ENCODE measurements around the gene VAV2.

The VAV2 gene

DNA sequence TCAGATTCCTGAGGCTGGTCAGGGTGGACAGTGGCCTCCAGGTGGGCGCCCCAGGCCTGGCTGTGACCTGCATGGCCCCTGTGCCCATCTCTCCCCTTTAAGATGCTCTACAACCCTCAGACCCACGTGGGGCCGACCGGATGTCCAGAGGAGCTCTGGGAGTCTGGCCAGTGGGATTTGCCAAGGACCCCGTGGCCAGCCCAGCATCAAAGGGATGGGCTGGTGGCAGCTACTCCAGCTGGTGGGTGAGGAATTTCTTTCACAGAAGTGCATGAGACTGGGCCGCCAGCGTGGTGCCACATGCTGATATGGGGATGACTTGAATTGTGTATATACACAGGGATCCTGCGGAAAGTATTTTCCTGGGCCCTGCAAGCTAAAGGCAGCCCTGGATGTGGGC, 159.2 kb downstream of the VAV2 start:
- DNase-seq: no peak

DNA sequence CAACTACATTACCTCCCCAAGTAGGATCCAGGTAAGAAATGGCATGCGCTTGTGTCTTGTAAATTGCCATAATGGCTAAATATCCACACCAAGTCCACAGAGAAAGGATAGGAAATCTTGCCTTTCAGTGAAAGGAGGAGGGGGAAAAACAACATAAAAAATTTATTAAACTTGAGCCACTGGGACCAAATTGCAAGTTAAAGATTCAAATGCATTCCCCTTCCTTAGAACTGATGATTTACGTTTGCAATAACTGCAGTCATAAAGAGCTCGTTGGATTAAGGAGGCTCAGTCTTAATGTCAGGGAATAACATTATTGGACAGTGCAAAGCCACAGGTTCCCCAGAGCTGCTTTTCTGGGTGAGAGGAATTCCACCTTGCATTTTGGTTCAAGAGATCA, 161.4 kb downstream of the VAV2 start:
- DNase-seq: no peak

DNA sequence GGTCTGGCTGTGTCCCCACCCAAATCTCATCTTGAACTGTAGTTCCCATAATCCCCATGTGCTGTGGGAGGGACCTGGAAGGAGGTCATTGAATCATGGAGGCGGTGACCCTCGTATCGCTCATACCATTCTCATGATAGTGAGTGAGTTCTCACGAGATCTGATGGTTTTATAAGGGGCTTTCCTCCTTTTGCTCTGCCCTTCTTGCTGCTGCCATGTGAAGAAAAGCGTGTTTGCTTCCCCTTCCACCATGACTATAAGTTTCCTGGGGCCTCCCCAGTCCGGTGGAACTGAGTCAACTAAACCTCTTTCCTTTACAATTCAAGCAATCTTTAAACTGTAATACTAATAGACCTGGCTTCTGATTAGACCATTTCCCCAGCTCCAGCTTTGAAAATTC, 161.8 kb downstream of the VAV2 start:
- no peak for DNase-seq

DNA sequence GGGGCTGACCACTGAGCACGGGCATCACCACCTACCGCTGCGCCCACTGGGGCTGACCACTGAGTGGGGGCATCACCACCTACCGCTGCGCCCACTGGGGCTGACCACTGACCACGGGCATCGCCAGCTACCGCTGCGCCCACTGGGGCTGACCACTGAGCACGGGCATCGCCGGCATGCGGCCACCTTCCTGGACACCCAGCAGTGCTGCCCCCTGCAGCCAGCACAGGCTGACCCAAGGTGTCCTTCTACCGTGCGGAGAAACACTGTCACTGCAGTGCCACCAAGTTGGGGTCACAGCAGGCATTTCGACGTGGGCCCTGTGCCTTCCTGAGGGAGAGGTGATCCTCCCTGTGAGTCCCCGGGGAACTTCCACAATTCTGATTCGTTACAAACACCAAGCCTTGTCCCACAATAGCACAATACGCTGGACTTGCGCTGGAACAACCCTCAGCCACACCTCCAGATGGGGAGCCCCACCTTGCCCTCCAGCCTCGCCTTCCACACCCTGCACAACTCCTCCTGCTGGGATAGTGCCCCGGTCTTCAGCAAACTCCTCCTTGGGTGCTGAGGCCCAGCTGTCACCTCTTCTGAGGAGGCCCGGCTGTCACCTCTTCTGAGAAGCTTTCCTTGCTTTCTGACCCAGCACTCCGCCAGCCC, 163.7 kb downstream of the VAV2 start:
- DNase-seq: no peak

DNA sequence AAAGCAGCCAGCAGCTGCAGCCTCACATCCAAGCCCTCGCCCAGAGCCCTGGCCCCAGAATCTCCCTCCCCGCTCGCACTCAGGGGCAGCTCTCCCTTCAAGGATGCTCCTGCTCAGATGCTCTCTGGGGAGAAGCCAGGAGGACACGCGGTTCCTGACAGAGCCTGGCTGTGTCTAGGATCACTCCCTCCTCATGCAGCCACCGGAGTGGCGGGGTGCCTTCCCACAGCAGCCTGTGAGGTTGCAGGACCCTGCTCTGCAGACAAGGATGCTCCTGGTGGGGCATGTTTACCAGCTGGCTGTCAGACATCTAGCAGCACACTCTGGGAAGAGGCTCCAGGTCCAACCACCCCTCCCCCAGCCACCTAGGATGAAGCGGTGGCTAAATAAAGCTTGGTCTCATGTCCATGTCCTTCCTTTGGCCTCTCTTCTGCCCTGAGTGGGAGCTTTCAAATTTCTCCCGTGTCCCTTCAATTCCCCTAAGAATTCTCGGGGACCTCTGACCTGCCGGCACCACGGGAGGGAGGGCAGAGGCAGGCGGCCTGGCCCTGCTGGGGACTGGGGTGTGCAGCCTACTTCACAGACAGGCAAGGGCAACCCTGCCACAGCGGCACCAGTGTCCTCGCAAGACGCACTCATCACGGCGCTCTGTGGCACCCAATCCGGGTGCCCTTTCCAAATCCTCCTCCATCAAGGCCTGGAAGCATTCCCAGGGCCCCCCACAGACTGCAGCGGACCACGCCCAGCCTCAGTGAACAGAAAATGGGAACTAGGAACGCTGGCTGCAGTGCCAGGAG, 165.6 kb downstream of the VAV2 start:
- DNase-seq: peak; percentile 54

DNA sequence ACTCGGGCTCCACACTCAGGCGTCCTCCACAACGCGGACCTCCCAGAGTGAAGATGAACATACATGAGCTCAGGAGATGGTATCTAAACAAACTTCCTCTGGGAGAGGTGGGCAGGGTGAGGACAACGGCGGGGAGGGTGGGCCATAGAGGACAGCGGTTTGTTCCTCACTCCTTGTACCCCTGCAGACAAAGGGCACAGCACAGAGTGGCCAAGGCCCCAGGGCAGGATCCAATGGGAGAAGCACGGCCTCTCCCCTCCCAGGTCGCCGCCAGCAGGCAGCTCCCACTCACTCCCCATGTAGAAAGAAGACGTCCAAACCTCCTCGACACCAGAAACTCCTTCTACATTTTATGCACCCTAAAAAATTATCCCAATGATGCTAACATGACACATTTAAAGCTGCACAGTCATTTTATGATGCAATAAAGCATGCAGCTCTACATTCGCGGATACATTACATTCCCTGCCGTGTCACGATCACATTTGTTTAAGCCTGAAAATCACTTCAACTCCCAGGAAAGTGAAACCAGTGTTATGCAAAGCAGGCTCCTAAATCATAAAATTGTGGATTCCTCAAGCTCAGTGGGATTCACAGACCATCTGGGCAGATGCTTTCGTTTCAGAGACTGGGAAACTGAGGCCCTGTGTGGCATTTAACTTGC, 166.4 kb downstream of the VAV2 start:
- no peak for DNase-seq

DNA sequence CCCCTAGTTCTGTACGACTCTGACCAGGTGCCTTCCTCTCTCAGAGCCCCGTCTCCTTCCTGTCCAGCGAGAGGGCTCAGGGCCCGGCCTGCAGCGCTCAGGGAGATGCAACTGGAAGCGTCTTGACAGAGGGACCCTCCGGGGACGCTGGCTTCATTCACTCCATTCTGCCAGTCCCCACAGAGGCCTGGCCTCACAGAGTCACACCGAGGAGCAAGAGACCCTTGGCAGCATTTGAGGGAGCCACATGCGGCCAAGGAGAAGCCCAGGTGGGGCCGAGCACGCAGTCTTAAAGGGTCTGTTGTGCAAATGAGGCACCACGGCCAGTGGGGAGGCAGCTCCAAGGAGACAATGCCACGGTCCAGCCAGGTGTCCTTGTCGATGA, 167.3 kb downstream of the VAV2 start:
- no peak for DNase-seq

DNA sequence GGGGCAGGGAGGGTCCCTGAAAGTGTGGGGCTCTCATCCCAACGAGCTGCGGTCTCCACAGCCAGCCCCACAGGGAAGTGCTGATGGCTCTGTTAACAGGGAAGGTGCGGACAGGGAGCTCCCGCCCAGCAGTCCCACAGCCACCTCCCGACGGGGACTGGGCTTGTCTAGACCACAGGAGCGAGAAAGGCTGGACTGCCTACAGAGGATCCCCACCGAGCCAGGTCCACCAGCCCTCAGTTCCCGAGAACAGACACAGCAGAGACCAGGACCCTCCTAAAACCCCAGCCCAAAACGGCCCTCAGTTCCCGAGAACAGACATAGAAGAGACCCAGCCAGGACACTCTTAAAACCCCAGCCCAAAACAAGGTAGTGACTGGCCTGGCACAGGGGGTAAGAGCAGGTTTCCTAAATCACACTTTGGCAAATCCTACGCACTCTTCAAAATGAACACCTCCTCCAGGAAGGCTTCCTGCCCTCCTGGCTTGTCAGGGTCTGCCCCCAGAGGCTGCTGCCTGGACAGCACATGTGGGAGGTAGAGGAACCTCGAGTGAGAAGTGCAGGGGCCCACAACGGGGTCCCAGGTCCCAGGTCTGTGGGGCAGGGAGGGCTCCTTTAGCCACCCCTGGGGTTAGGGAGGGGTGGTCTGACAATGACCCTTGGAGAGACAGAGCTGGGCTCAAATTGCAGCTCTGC, 167.9 kb downstream of the VAV2 start:
- DNase-seq: no peak

DNA sequence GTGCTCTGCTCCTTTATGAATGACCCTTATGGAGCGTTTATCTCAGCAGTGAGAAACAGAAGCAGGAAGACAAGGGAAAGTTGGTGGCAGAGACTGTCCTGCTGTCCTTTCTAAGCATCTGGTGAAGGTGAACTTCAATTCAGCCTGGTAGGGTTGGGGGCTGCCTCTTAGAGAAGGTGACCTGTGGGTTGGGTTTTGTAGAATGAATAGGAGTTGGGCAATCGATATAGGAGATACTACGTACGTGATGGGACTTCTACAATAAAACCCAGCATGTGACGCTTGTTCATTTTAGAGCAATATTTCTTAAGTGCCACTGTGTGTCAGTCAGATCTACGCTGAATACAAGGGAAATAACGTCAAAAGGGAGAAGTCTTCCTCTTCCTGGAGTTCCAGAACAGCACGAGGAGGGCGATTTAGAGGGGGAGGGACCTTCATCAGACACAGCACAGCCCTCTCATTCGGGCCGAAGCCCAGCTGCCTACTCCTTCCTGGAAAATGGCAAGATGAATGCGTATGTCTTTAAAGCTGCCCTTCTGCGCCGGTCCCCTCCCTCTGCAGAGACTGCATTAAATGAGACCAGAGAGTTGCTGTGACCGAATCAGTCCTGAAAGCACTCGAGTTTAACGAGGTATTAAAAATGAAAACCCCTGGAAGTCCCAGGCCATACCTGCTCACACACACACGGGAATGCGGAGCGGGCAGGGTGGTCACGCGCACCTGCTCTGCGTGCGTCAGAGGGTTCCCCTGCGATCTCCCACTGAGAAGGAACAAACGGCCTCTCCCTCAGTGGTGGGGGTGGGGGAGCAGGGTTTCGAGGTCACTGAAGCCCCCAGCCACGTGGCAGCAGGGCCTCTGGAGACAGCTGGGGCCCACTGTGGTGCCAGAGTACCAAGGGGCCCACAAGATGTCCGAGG, 168.7 kb downstream of the VAV2 start:
- no peak for DNase-seq

DNA sequence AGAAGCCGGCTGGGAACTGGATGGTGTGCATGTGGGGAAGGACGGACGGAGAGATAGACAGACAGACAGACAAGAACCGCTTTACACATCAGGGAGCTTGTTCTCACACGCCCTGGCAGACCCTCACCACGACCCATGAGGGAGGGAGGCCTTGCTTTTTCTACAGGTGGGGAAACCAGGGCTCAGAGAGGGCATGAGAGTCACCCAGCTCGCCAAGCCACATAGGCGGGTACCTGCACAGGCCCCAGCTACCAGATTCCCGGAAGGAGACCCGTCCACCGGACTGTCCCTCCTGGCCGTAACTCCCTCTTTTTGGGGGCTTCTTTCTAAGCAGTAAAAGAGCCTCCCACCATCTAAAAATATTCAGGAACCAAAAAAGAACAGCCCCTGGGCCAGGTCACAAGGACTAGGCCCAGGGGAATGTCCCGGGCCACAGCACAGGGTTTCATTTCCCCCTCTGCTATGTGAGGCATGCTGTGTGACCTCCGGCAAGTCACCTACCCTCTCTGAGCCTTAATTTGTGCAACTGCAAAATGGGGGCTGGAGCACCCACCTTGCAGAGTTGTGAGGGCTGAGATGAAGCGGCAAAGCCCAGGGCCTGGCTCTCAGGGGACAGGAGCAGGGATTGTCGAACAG, 169.6 kb downstream of the VAV2 start:
- no peak for DNase-seq

DNA sequence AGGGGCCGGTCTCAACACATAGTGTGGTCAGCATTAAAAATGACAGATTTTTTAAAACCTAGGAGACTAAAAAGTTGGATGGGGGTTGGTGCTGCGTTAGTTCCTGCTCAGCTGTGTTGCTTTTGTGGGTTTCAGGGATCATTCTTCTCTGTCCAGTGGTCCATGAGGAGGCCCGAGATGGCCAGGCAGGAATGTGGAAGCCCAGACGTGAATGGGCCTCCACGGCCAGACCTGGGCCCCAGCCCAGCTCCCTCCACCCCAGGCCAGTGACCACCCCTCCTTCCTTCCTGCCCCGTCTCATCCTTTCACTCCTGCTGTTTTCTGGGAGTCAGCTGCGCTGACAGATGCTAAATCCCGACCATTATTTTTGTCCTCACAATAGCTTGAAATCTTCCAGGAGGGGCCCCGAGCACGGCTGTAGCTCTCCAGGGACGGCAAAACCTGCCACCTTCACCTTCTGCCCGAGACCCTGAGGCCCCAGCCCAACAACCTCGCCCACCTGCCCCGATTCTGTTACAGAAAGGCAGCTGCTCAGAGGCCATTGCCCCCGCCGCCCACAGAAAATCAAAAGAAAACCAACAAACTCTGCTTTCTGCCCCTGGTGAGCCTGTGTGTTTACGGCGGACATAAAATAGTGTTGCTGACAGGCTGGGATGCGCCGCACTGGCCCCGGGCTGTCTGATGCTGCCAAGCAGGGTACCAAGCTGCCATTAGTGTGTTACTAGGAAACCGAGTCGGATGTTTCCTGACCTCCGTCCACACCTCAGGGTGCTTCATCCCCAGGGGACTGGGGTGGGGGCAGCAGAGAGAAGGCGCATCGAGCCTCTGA, 170.3 kb downstream of the VAV2 start:
- DNase-seq: no peak

DNA sequence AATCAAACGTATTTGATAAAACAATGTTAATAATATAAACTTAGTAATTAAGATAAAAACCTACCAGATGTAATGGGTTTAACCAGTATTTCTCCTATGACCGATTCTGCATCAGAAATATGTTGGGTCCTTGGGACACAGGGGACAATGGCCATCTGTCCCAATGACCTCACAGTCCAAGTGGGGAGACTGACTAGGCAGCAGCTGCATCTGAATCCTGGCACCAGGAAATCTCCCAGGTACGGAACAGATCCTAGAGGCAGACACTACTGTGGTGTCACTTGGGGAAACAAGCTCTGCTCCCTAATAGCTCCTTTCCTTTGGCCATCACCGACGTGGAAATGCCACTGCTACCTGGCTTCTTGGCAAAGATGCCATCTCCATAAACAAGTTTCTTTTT, 172.2 kb downstream of the VAV2 start:
- DNase-seq: no peak

DNA sequence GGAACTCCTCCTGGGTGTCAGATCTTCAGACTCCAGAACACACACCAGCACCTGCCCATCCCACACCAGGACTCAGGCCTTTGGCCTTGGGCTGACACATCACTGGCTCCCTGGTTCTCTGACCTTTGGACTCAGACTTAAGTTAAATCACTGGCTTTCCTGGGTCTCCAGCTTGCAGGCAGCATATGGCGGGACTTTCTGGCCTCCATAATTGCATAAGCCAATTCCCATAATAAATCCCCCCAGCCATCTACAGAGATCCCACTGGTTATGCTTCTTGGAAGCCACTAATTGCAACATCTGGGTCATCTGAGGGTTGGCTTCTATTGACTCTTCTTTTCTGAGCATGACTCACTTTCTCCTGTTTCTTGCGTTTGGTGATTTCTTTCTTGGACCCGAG, 173.7 kb downstream of the VAV2 start:
- DNase-seq: no peak

DNA sequence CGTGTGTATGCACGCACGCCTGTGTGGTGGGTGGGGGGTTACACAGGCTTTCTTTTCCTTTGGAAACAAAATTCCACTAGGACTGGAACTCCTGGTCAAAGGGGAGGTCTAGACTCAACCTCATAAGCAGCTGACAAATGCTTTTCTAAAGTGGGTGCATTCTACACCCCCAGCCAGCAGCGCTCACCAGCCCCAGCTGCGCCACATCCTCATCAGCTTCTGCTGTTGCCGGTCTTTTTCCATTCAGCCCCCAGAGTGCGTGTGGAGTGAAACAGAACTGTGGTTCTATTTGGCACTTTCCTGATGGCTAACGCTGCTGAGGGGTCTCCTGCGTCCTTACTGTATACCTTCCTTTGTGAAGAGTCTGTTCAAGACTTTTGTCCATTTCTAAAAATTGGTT, 176.3 kb downstream of the VAV2 start:
- no peak for DNase-seq

DNA sequence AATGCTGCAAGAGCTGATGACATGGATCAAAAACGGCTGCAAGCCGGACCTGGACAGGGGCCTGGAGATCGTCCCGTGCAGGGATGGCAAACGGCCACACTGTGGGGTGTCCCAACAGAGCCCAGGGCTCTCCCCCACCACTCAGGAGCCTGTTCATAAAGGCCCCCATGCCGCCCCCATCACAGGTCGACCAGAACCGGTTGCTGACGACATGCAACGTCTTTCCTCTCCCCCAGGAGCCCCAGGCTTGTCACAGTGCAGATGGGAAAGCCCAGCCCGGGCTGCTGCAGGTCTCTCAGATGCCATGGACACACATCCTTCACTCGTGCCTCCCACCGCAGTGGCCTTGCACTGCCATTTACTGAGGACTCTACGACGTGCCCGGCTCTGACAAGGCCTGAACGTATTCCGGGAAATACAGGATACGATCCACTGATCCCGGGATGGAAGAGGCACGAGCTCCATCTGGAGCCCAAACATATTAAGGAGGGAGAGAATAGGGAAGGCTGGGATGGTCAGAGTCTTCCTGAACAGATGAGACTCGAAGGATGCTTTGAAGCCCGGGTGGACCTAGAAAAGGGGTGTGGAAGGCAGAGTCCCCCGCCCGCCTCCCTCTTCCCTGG, 177.4 kb downstream of the VAV2 start:
- no peak for DNase-seq

DNA sequence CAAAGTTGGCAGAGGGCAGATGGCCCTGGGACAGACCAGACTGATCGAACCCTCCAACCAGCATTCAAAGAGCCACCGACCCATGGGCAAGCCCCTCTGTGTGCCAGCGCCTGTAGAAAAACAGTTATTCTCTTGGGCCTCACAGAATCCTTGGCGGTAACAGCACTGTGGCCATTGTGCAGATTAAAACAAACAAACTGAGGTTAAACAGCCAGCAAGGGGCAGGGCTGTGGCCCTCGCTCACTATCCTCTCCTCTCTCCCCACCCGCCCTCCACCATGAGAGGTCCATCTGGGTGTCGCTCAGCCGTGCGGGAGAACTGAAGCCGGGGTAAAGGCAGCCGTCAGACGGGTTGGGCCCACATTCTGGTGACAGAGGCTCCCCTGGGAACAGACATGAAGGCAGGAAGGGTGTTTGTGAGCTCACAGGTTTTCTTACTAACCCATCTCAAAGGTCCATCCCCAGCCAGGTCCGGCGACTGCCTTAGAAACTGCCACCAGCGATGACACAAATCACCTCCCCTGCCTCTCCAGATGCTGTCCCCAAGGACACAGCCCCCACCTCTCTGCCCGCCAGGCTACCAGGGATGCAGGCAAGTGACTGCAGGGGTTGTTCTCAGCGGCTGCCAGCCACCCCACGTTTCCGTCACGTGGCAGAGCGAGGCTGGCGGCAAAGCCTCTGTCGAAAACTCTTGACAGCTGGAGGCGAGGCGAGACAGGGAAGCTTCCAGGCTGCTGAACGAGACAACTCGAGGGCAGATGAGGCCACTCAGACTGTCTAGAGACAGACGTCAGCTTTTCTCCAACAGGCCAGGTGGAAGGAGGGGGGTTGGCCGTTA, 178.2 kb downstream of the VAV2 start:
- peak; percentile 82 for DNase-seq

DNA sequence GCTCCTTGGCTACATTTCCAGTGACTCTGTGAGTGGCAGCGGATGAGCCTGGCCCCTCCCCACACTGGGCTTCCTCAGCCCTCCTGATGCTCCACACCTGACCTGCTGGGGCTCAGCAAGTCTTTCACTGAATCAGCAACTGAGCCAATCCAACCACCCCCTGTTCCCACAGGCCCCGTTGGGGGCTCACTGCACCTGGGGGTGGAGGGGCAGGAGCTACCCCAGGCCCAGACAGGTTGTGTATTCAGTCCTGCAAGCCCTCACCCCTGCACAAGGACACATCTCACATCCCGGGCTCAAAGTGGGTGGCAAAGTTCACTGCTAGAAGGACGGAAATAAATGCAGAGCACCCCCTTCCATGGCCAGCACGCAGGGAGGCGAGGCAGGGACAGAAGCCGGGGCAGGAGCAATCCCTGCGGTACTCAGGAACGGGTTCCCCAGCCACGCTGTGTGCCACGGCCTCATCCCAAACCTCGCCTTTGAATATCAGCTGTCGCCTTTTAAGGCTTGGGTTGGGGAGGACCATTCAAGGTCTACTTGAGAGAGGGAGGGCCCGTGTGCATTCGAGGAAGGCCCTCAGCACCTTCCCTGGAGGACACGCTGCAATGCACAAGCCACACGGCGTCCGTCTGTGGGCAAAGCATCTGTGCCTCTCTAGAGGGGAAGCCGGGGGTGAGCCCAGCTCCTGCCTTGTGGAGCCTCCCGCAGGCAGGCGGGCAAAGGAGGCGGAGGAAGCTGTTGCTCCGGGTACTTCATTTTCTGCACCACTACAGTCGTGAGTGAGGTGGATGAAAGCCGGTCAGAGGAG, 179.0 kb downstream of the VAV2 start:
- no peak for DNase-seq

DNA sequence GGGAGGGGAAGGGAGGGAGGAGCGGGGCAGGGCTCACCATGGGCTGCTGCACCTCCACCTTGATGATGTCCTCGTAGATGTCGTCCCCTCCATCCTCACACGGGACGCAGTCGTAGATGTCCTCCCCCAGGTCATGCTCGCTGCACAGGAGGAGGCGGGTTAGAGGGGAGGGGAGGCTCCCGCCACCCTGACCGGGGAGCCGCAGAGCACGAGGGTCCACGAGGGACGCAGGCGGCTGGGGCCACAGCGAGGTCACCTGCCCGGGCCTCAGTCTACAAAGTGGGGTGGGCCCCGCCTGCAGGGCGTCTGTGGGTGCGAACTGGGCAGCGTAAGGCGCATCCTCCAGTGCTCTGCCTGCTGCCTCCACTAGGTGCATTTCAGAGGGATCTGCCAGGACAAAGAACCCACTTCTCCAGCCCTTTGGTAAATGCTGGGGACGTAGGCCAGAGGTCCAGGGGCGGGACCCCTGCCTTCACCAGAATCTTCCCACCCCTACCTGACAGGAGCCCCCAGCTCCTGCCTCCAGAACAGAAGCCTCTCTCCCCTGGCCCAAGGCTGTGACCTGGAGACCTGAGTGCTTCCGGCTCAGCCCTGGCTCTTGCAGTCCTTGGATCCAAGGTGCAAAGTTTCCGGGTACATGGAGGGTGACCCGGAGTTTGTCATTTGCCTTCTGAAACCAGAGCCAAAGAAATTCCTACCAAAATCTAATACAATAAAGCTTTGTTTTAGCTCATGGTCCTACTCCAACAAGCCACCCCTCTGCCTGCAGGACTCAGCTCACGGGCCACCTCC, 179.9 kb downstream of the VAV2 start:
- no peak for DNase-seq

Measured in islet precursor cell (in vitro differentiated cells).